Inferior parietal cortex (tissue), 1 donor: ENCODE data around the gene ARHGAP24.
"Not testable (repeated sequence)": the region's sequence is repeated elsewhere in the genome, so short reads cannot be mapped to it uniquely, and the experiment has no call there.

Experiments used
- DNase-seq: peaks from one replicate; pipeline ENCODE4 v3.0.0-alpha.2; 2016; ENCODE audit errors: extremely low spot score

Gene ARHGAP24

GRCh38 chr4:85482010-85482738 is 7.2 kb downstream of the ARHGAP24 start:
- no peak for DNase-seq

GRCh38 chr4:85486425-85487086 is 11.6 kb downstream of the ARHGAP24 start:
- no peak for DNase-seq

- DNase-seq: no peak
Measured at GRCh38 chr4:85488416-85488815, 13.5 kb downstream of the ARHGAP24 start.

- DNase-seq: no peak
Measured at GRCh38 chr4:85489273-85489981, 14.5 kb downstream of the ARHGAP24 start.

GRCh38 chr4:85491527-85491926 is 16.6 kb downstream of the ARHGAP24 start:
- no peak for DNase-seq

- DNase-seq: no peak
Measured at GRCh38 chr4:85492336-85492735, 17.4 kb downstream of the ARHGAP24 start.

GRCh38 chr4:85495621-85496020 is 20.7 kb downstream of the ARHGAP24 start:
- DNase-seq: no peak

- no peak for DNase-seq
Measured at GRCh38 chr4:85496126-85496849, 21.3 kb downstream of the ARHGAP24 start.

GRCh38 chr4:85496933-85497332 is 22.0 kb downstream of the ARHGAP24 start:
- DNase-seq: no peak

GRCh38 chr4:85498068-85498733 is 23.3 kb downstream of the ARHGAP24 start:
- DNase-seq: no peak

- DNase-seq: no peak
Measured at GRCh38 chr4:85499573-85499972, 24.6 kb downstream of the ARHGAP24 start.

GRCh38 chr4:85500110-85500867 is 25.3 kb downstream of the ARHGAP24 start:
- DNase-seq: no peak

GRCh38 chr4:85501145-85501544 is 26.2 kb downstream of the ARHGAP24 start:
- not testable (repeated sequence) for DNase-seq

GRCh38 chr4:85508654-85509053 is 33.7 kb downstream of the ARHGAP24 start:
- DNase-seq: no peak

- DNase-seq: no peak
Measured at GRCh38 chr4:85509882-85510631, 35.1 kb downstream of the ARHGAP24 start.

- no peak for DNase-seq
Measured at GRCh38 chr4:85510632-85510984, 35.7 kb downstream of the ARHGAP24 start.

- DNase-seq: no peak
Measured at GRCh38 chr4:85512446-85513205, 37.7 kb downstream of the ARHGAP24 start.

- DNase-seq: no peak
Measured at GRCh38 chr4:85514117-85514516, 39.2 kb downstream of the ARHGAP24 start.

GRCh38 chr4:85514783-85515182 is 39.8 kb downstream of the ARHGAP24 start:
- DNase-seq: no peak
